GM13977 (cell line): ENCODE measurements around the gene KRTAP10-9.
"Not testable (repeated sequence)": the region's sequence is repeated elsewhere in the genome, so short reads cannot be mapped to it uniquely, and the experiment has no call there.

Experiments
- DNase-seq: peaks from one replicate; pipeline ENCODE4 v3.0.0; 2012; ENCODE audit warnings: low spot score
- in situ Hi-C: fragments of 300-500 bp; cut with MboI; formaldehyde crosslinking; loops from one replicate; pipeline ENCODE4 v1.12.0; 2022; ENCODE audit warnings: low sequenced_read_pairs, low pct_unique_long_range_greater_than_20kb, mixed read lengths, inconsistent platforms; ENCODE audit not compliant: unreplicated experiment
- TF ChIP-seq, protein P1 (sequence below): IDR thresholded peaks from 2 replicates; pipeline ENCODE4 v1.5.1; 2012; ENCODE audit warnings: mild to moderate bottlenecking, control low read depth; ENCODE audit not compliant: insufficient read depth; ENCODE audit errors: extremely low read depth, missing control alignments

KRTAP10-9 gene

DNA sequence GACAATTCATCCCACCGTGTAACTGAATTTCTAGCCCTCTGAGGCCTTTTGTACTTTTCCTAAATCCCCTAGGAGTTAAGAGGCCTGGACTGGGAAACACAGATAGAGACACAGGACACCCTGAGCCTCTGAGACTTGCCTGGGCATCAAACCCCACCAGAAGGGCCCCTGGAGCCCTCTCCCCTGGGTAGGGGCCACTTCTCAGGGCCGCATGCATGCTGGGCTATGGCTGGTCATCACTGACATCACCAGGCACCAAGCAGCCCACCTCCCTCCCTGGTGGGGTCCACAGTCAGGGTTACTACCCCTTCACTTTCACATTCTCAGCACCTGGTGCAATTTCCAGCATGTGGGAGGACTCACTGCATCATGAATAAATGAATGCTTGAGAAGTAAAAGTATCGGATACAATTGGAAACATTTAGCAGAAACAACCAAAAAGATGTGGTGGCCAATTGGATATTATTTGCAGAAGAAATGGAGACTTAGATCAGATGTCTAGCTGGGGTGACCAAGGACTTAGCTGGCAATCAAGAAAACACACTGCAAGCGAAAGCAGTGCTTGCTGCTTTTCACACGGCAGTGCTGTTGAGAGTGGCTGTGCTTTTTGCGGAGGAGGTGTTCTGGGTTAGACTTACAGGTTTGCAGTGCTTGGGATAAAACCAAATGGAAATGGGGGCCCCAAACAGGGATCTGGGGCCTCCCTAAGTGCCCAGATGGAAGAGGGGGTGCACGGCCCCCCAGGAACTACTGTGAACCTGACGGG lies 27.4 kb upstream of the KRTAP10-9 start:
- TF ChIP-seq, protein P1, sequence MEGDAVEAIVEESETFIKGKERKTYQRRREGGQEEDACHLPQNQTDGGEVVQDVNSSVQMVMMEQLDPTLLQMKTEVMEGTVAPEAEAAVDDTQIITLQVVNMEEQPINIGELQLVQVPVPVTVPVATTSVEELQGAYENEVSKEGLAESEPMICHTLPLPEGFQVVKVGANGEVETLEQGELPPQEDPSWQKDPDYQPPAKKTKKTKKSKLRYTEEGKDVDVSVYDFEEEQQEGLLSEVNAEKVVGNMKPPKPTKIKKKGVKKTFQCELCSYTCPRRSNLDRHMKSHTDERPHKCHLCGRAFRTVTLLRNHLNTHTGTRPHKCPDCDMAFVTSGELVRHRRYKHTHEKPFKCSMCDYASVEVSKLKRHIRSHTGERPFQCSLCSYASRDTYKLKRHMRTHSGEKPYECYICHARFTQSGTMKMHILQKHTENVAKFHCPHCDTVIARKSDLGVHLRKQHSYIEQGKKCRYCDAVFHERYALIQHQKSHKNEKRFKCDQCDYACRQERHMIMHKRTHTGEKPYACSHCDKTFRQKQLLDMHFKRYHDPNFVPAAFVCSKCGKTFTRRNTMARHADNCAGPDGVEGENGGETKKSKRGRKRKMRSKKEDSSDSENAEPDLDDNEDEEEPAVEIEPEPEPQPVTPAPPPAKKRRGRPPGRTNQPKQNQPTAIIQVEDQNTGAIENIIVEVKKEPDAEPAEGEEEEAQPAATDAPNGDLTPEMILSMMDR, result no peak
- DNase-seq, result no peak
- in situ Hi-C loops, result no loop called here

DNA sequence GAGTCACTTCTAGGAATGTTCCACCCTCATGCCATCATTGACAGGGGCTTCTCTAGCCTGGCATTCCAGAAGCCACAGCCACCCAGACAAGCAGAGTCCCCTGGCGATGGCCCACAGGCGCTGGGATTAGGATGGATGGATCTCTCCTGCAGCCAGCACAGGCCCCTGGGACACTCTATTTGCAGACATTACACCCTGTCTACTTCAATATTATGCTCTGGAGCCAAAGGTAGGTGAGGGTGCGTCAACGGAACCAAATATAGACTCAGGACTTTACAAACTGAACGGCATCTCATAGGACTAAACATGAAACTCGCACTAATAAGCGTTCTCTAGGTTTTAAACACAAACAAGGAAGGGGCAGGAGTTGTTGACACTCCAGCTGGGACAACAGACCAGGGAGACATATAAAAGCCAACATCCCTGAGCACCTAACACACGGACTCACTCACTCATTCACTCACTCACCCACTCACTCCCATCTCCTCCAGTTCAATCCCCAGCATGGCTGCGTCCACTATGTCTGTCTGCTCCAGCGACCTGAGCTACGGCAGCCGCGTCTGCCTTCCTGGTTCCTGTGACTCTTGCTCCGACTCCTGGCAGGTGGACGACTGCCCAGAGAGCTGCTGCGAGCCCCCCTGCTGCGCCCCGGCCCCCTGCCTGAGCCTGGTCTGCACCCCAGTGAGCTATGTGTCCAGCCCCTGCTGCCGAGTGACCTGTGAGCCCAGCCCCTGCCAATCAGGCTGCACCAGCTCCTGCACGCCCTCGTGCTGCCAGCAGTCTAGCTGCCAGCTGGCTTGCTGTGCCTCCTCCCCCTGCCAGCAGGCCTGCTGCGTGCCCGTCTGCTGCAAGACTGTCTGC lies 26.5 kb upstream of the KRTAP10-9 start, which contains the start of gene KRTAP10-7:
TSS of gene KRTAP10-7 (plus strand) at position 480 of the 861 bp plus-strand sequence. CDS start at position 505, 25 bp downstream.
- in situ Hi-C loops, result not testable (repeated sequence)

DNA sequence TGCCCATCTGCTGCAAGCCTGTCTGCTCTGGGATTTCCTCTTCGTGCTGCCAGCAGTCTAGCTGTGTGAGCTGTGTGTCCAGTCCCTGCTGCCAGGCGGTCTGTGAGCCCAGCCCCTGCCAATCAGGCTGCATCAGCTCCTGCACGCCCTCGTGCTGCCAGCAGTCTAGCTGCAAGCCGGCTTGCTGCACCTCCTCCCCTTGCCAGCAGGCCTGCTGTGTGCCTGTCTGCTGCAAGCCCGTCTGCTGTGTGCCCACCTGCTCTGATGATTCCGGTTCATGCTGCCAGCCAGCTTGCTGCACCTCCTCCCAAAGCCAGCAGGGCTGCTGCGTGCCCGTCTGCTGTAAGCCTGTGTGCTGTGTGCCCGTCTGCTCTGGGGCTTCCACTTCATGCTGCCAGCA lies 25.8 kb upstream of the KRTAP10-9 start:
- DNase-seq, in situ Hi-C loops: not testable (repeated sequence)

More for the DNA sequence above, 26.5 kb upstream of the KRTAP10-9 start, which contains the start of gene KRTAP10-7:
- not testable (repeated sequence) for DNase-seq

DNA sequence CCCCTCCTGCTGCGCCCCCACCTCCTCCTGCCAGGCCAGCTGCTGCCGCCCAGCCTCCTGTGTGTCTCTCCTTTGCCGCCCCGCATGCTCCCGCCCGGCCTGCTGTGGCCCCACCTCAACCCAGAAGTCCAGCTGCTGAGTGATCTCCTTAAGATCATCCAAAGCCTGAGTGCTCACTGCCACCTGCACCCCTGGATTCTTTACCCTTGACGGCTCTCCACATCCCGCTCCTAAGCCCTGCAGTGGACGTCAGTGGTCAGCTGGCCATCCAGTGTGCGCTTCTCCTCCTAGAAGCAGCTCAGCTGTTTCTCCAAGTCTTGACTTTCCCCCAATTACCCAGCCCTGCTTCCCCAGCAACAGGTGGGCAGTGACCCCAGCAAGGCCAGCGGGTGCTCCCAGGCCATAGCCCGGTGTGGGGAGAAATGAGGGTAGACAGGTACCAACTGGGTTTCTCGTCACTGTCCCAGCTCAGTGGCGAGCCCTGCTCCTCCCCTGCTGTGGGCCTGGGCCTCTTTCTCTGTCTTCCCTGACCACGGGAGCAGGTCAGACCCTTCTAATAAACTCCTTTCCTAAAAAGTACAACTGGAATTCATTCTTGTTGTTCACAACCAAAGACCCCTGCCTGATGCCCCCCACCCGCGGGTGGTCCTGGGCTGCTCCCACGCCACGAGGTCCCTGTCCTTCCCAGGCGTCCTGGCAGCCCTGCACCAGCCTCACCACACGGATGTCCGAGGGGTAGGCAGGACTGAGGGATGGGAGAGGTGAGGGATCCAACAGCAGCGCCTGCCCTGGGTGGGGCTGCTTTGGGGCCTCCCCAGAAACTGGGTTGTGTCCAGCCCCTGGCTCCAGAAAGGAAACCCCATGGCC lies 25.1 kb upstream of the KRTAP10-9 start:
- DNase-seq, result no peak
- in situ Hi-C loops, result no loop called here
- TF ChIP-seq, protein P1, result no peak

DNA sequence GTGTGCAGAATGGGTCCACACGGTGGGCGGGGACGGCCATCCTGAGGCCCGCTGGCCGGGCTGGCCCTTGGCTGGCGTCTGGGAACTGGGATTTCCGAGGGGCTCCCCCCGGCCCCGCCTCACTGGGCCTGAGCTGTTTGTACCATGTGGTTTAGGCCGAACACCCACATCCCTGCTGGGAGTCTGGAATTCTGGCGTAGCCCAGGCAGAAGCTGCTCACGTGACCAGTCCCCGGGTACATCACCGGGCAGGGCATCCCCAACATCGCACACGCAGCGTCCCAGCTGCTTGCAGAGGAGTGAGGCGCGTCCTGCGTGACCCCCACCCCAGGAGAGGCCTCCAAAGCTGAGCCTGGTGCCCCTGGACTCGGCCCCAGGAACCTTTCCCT lies 24.4 kb upstream of the KRTAP10-9 start:
- DNase-seq, result no peak
- TF ChIP-seq, protein P1, result no peak
- in situ Hi-C loops, result no loop called here

DNA sequence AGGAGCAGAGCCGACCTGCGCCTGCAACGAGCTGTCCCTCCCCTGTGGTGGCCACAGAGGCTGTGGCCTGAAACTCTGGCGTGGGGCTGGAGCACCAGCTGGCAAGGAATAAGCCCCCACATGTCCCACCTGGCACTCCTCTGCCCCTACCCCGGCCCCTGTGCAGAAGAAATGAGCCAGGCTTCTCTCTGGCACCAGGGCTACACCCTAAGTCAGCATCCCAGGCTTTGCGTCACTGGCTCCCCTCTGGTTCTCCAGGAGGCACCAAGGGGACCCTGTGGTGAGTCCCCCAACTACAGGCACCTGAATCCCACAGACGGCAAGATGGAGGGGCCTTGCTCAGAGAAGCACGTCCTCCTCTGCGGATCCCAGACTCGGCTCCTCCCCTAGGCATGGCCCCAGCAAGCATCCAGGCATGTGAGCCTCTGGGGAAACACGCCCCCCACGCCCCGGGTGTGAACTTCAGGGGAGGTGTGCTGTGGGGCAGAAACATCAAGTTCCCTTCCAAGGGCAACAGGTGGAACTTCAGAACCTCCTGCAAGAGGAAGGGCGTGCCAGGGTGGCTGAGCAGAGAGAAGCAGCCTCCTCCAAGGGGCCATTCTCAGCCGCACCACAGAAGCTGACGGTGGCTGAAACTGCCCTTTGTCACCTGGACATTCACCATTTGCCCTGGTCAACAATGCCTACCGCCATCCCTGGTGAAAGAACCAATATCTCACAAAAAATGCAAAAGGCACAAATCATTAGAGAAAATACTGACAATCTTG lies 23.6 kb upstream of the KRTAP10-9 start:
- in situ Hi-C loops, result no loop called here
- DNase-seq, result no peak
- TF ChIP-seq, protein P1, result no peak

DNA sequence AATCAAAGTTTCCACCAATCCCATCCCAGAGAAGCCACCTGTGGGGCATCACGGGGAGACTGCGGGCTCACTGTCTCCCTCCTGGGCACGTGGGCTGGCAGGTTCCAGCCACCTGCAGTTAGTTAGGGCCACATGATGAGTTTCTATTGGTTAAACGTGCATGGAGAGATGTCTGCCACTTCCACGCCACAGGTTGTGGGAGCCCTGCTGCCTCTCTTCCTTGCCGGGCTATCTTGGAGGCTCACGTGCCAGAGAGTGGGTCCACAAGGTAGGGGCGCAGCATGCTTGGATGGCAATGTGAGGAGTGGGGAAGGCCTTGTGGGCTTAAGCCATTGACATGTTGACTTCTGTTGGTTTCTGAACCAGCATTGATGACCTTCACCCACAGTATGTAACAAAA lies 23.0 kb upstream of the KRTAP10-9 start:
- DNase-seq, result no peak
- in situ Hi-C loops, result no loop called here
- TF ChIP-seq, protein P1, result no peak
